Measurements from ENCODE around the gene TM4SF5.
A peak's percentile ranks its signal among the peaks of the same experiment; 100 is the strongest.
"Not testable (repeated sequence)": the region's sequence is repeated elsewhere in the genome, so short reads cannot be mapped to it uniquely, and the experiment has no call there.

Gene TM4SF5

GRCh38 chr17:4795168-4795567 is 23.5 kb downstream of the TM4SF5 start:
- no peak for DNase-seq

GRCh38 chr17:4796552-4796920 is 24.9 kb downstream of the TM4SF5 start:
- peak; percentile 27 for DNase-seq

GRCh38 chr17:4800462-4801196 is 28.9 kb downstream of the TM4SF5 start:
- DNase-seq: no peak

GRCh38 chr17:4802228-4802627 is 30.5 kb downstream of the TM4SF5 start, which contains the start of gene C17orf114:
C17orf114 (minus strand) TSS chr17:4802328.
- no peak for DNase-seq

DNA sequence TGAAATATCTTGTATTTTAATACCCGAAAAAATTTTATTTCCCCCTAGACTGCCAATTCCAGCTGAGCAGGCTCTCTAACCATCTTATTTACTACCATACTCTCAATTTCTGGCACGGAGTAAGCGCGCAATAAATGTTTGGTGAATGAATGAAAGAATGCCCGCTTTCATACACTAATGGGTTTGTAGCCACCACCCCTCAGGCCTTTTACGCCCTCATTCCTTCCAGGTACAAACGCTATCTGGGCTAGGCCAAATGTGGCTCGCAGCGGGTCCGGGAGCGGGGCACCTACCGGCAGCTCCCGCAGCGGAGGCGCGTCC is 34.7 kb downstream of the TM4SF5 start:
- DNase-seq: no peak

DNA sequence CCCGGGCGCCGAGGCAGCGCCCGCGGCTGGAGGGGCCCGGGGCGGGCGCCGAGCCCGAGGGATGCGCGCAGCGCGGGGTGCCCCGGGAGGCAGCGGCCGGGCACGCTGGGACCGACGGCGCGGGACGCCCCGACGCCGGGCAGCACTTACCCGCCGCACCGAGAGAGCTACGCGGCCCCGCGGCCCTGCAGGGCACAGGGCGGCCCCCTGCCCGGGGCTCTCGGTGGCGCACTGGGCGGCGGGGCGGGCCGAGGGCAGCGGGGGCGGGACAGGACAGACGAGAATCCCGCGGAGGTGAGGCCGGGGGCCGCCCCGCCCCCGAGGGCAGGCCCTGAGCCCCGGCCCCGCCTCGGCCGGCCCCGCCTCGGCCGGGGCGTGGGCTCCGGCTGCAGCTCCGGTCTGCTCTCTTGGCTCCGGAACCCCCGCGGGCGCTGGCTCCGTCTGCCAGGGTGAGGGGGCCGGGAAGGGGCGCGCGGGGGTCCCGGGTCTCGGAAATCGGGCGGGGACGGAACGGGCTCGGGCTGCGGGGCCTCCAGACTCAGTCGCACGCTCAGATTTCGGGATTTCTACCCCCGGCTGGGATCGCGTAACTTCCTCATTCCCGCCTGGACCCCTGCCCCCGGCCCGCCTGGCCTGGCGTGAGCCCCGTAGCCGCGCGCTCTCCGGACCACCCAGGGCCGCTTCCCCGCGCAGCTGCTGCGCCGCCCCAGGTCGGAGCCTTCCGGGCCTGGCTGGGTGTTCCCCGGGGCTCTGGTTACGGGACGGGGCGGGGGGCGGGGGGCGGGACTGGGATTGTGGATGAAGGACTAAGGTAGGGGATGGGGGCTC is 35.3 kb downstream of the TM4SF5 start, which contains the start of gene PLD2:
PLD2 (plus strand) TSS at position 376 of the 828 bp plus-strand sequence. CDS start 621 bp downstream, outside the sequence.
- DNase-seq: peak; percentile 73

DNA sequence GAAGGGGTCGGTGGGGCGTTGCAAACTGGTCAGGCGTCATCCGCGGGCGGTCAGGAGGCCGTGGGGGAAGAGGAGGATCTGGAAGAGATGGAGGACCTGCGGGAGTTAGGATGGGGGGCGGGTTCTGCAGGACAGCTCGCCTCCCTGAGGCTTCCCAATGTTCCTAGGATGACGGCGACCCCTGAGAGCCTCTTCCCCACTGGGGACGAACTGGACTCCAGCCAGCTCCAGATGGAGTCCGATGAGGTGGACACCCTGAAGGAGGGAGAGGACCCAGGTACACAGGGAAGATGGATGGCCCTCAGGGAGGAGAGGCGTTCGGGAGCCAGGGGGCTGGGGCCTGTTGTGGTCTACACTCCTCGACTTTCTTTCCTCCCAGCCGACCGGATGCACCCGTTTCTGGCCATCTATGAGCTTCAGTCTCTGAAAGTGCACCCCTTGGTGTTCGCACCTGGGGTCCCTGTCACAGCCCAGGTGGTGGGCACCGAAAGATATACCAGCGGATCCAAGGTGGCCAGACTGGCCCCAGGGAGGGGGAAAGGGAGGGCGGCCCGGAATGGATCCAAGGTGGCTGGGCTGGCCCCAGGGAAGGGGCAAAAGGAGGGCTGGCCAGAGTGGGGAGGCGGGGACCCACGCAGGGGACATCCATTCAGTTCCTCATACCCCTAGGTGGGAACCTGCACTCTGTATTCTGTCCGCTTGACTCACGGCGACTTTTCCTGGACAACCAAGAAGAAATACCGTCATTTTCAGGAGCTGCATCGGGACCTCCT is 36.1 kb downstream of the TM4SF5 start:
- no peak for DNase-seq

GRCh38 chr17:4808378-4808767 is 36.7 kb downstream of the TM4SF5 start:
- DNase-seq: no peak

DNA sequence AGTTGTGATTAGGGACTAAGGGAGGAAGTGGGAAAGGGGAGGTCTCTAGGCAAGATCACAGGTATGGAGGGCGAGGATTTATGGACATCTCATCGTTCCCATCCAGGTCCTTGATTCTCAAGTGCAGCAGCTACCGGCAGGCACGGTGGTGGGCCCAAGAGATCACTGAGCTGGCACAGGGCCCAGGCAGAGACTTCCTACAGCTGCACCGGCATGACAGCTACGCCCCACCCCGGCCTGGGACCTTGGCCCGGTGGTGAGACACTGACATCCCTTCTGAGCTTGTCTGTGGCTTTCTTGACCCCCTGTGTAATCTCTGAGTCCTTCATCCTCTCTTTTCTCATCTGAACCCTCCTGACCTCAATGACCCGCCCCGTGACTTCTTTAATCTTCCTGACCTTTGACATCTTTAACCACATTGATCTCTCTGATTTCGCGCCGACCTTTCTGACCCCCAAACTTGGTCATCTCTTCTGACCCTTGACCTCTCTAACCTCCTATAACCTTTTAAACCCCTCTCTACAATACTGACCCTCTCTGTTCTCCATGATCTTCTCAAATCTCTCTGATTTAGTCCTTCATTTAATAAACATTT is 39.1 kb downstream of the TM4SF5 start:
- DNase-seq: no peak

GRCh38 chr17:4811471-4811870 is 39.8 kb downstream of the TM4SF5 start:
- DNase-seq: no peak

- no peak for DNase-seq
These were observed 41.0 kb downstream of the TM4SF5 start for GRCh38 chr17:4812690-4813089.

GRCh38 chr17:4815043-4815675 is 43.5 kb downstream of the TM4SF5 start:
- no peak for DNase-seq

- DNase-seq: no peak
These were observed 45.1 kb downstream of the TM4SF5 start for GRCh38 chr17:4816826-4817225.

- DNase-seq: no peak
These were observed 46.6 kb downstream of the TM4SF5 start for GRCh38 chr17:4818276-4818675.

DNA sequence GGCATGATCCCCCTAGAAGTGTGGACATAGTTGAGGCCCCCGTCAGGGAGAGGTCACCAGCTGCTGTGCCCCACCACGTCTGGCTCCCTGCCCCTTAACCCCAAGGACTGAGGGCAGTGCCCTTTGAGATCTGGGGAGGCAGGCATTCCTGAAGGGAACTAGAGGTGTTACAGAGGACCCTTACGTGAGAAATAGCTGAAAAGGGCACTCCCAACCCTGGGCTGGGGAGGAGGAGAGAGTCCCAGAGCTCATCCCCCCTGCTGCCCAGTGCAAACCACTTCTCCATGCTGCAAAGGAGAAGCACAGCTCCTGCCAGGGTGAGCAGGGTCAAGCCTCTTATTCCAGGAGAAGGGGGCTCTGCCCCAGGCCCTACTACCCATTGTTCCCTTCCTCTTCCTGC is 51.1 kb downstream of the TM4SF5 start:
- no peak for DNase-seq

GRCh38 chr17:4823373-4824089 is 51.8 kb downstream of the TM4SF5 start:
- DNase-seq: no peak

GRCh38 chr17:4827399-4827798 is 55.7 kb downstream of the TM4SF5 start:
- no peak for DNase-seq

DNA sequence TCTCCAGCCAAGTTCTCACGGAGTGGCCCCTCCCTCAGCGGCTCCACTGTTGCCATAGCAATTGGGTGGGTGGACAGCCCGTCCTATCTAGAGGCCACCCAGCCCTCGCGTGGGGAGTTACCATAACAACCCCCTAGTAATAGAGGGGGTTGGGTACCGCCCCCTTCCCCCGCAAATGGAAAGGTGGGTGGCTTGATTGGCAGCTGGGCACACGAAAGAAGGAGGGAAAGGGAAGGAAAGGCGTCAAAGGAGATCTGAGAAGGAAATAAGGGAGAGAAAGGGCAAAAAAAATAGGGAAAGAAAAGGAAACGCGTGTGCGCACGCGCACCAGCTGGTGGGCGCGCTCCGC is 61.1 kb downstream of the TM4SF5 start:
- not testable (repeated sequence) for DNase-seq
